Keratinocyte (primary cell): ENCODE results near the gene LHX5.

ENCODE experiments used
- EZH2 ChIP-seq: IDR thresholded peaks from one replicate; pipeline ENCODE4 v1.6.1; 2012; ENCODE audit warnings: inconsistent platforms, mild to moderate bottlenecking, low read length, moderate library complexity
- TF ChIP-seq, protein P1 (sequence below), 3 experiments: IDR thresholded peaks in 1 of 3; conservative IDR thresholded peaks in 1 of 3; optimal IDR thresholded peaks in 1 of 3; 2 replicates in 2 of 3; 3 replicates in 1 of 3; pipeline versions ENCODE3 to v1.5.1; 2011; ENCODE audit warnings: low read length in 3 of 3, mild to moderate bottlenecking in 3 of 3, moderate library complexity in 2 of 3, control low read depth in 1 of 3, inconsistent platforms in 1 of 3; ENCODE audit not compliant: insufficient read depth in 2 of 3; ENCODE audit errors: extremely low read depth in 1 of 3

DNA sequence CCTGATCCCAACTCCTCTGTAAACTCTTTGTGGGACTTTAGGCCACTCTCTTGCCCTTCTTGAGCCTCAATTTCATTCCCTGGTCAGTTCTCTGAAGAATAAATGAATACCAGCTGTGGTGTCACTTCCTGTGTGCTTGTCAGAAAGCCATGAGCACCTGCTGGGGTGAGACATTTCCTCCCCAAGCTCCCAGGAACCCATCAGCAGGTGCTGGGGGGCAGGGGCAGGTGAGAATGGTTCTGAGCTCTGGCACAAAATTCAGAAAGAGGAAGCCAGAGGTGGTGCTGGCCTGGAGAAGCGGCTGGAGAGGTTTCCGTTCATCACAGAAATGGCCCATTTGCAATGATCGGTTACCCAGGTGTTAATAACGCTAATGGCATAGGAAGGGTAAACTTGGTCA lies 14.9 kb downstream of the LHX5 start:
- TF ChIP-seq, protein P1, sequence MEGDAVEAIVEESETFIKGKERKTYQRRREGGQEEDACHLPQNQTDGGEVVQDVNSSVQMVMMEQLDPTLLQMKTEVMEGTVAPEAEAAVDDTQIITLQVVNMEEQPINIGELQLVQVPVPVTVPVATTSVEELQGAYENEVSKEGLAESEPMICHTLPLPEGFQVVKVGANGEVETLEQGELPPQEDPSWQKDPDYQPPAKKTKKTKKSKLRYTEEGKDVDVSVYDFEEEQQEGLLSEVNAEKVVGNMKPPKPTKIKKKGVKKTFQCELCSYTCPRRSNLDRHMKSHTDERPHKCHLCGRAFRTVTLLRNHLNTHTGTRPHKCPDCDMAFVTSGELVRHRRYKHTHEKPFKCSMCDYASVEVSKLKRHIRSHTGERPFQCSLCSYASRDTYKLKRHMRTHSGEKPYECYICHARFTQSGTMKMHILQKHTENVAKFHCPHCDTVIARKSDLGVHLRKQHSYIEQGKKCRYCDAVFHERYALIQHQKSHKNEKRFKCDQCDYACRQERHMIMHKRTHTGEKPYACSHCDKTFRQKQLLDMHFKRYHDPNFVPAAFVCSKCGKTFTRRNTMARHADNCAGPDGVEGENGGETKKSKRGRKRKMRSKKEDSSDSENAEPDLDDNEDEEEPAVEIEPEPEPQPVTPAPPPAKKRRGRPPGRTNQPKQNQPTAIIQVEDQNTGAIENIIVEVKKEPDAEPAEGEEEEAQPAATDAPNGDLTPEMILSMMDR (optimal IDR thresholded peaks at IDR 0.05 in 1 of 3, IDR thresholded peaks at IDR 0.05 in 1 of 3, conservative IDR thresholded peaks at IDR 0.05 in 1 of 3; ENCODE audit: extremely low read depth in 1 of 3, insufficient read depth in 2 of 3, low read length in 3 of 3) = no peak
- no peak for TF ChIP-seq EZH2
